MCF 10A (cell line): ENCODE data around the gene PDE1C. TPM values are rescaled to one million over a fixed set of nuclear protein-coding genes. Genes with fewer than 3 reads are reported as not detected.

Experiments
- BruUV-seq: library from RNA; stranded (reverse); fragments of 400-500 nt; replicated peaks from 2 replicates; lab custom pipeline; 2021; lab: Mats Ljungman, UMichigan
- CTCF ChIA-PET: fragments of 300-600 bp; sonication (Branson Sonifier 250); formaldehyde crosslinking; extraction: SDS; loops from one replicate; lab custom pipeline; 2021; ENCODE audit warnings: antibody characterized with exemption, inconsistent platforms; lab: Yijun Ruan, JAX
- POLR2A ChIA-PET: fragments of 300-600, 350-650 bp; sonication (Branson Sonifier 250); formaldehyde crosslinking; extraction: SDS; loops from one replicate; lab custom pipeline; 2020; ENCODE audit warnings: antibody characterized with exemption, inconsistent platforms; lab: Yijun Ruan, JAX
- DNase-seq: peaks from one replicate; pipeline ENCODE4 v3.0.0-alpha.2; 2018; ENCODE audit not compliant: unreplicated experiment
- H3K27ac Mint-ChIP-seq: one replicate; pipeline ENCODE4 v1.8.0; 2022; ENCODE audit warnings: mild to moderate bottlenecking, low read depth, mixed read lengths; ENCODE audit not compliant: unreplicated experiment
- H3K27me3 Mint-ChIP-seq: one replicate; pipeline ENCODE4 v1.8.0; 2022; ENCODE audit warnings: mixed read lengths; ENCODE audit not compliant: insufficient read depth, unreplicated experiment
- H3K36me3 Mint-ChIP-seq: one replicate; pipeline ENCODE4 v1.8.0; 2022; ENCODE audit warnings: mild to moderate bottlenecking, moderate library complexity, mixed read lengths; ENCODE audit not compliant: insufficient read depth, unreplicated experiment
- H3K4me1 Mint-ChIP-seq: one replicate; pipeline ENCODE4 v1.8.0; 2022; ENCODE audit warnings: mixed read lengths; ENCODE audit not compliant: insufficient read depth, unreplicated experiment
- H3K4me3 Mint-ChIP-seq: one replicate; pipeline ENCODE4 v1.8.0; 2022; ENCODE audit warnings: mild to moderate bottlenecking, moderate library complexity, mixed read lengths; ENCODE audit not compliant: unreplicated experiment
- H3K9me3 Mint-ChIP-seq: one replicate; pipeline ENCODE4 v1.8.0; 2022; ENCODE audit warnings: mixed read lengths; ENCODE audit not compliant: unreplicated experiment
- CTCF ChIP-seq: fragments of 200-600 bp; IDR thresholded peaks from one replicate; pipeline ENCODE4 v1.8.0; 2022; ENCODE audit warnings: antibody characterized with exemption, mild to moderate bottlenecking; ENCODE audit not compliant: unreplicated experiment
- intact Hi-C: fragments of 100-400 bp; cut with micrococcal nuclease; formaldehyde crosslinking; loops from 2 replicates; pipeline ENCODE4 v1.14.1; 2022
- total RNA-seq: library from RNA; stranded (reverse); gene quantifications from 2 replicates; pipeline ENCODE4 v1.2.3, GENCODE V29; 2022

The PDE1C gene
- total RNA-seq, 1 experiment from 2014 or later, result 0.14 TPM

- Mint-ChIP-seq H3K36me3 (no peaks in the 10 kb centered on the region), H3K4me3 (no peak overlapping the region), H3K27me3 (no peaks in the 10 kb centered on the region), H3K4me1 (no peaks in the 10 kb centered on the region), H3K27ac (no peak overlapping the region), H3K9me3 (no peaks in the 10 kb centered on the region)
- no peak for TF ChIP-seq CTCF
- ChIA-PET POLR2A (no interaction called here), CTCF (interaction anchor here (0.7 to 1.5 kb wide), 2 partner anchors 281 to 354 kb away, joined by 3 to 5 read pairs; no protein-coding TSS in a partner anchor)
- no TSS peak for BruUV-seq
- no peak for DNase-seq
- intact Hi-C loops, result no loop called here
These were observed 213.9 kb downstream of the PDE1C start for GRCh38 chr7:31856337-31856736.

DNA sequence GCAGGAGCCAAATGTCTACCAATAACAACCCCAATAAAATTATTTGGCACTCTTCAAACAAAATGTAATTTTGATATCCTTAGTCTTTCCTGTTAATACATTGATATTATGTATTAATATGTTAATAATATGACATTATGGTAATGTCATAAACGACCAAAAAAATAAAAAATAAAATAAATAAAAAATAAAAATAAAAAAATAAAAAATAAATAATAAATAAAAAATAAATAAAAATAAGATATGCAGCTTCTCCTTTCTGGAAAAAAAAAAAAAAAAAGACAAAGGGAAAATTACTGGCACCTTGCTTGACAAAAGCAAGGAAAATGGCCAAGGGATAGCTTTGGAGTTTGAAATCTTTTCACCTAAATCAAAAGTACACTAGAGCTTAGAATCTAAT lies 214.7 kb downstream of the PDE1C start:
- DNase-seq, result no peak
- Mint-ChIP-seq H3K27me3 (no peaks in the 10 kb centered on the region), H3K9me3 (no peaks in the 10 kb centered on the region), H3K36me3 (no peaks in the 10 kb centered on the region), H3K27ac (no peak overlapping the region), H3K4me3 (no peak overlapping the region), H3K4me1 (no peaks in the 10 kb centered on the region)
- ChIA-PET CTCF (no interaction called here), POLR2A (no interaction called here)
- intact Hi-C loops, result no loop called here
- no peak for TF ChIP-seq CTCF
- BruUV-seq, result no TSS peak

DNA sequence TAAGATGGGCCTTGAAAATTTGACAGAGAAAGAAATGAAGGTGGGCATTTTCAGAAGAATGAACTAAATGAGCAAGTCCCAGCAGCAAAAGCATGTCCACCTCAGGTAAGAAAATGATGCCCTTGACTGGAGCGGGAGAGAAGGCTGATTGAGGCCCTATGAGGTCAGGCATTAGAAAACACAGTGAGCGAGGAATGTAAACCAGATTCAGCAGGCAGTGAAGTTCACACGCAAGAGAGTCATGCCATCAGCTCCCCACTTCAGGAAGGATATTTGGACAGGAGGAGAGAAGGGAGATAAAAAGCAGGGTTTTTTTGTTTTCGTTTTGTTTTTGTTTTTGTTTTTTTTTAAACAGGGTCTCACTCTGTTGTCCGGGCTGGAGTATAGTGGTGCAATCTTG lies 216.8 kb downstream of the PDE1C start:
- Mint-ChIP-seq H3K4me3 (no peak overlapping the region), H3K9me3 (no peaks in the 10 kb centered on the region), H3K27me3 (no peaks in the 10 kb centered on the region), H3K27ac (no peak overlapping the region), H3K4me1 (no peaks in the 10 kb centered on the region), H3K36me3 (no peaks in the 10 kb centered on the region)
- DNase-seq, result no peak
- CTCF ChIA-PET, result no interaction called here
- no TSS peak for BruUV-seq
- intact Hi-C loops, result no loop called here
- TF ChIP-seq CTCF, result no peak
- POLR2A ChIA-PET, result no interaction called here

DNA sequence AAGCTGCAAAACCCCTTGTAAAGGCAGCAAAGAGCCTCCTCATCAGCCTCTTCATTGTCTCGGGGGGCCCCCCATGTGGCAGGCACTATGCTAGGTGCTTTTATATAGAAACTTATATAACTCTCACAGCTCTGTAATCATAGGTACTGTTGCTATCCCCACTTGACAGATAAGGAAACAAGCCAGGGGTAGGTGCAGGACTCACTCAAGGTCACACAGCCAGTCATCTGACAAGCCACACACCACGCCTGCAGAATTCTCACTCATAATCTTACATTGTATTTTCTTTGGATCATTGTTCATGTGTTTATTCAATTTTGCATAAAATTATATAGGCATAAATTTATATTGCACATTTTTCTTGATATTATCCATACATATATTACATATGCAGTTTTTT lies 217.7 kb downstream of the PDE1C start:
- no peaks in the 10 kb centered on the region for H3K9me3 Mint-ChIP-seq
- TF ChIP-seq CTCF, result no peak
- no peak for DNase-seq
- no peak overlapping the region for H3K4me3 Mint-ChIP-seq
- intact Hi-C loops, result no loop called here
- no peaks in the 10 kb centered on the region for H3K36me3 Mint-ChIP-seq
- H3K4me1 Mint-ChIP-seq, result no peaks in the 10 kb centered on the region
- BruUV-seq, result no TSS peak
- no peaks in the 10 kb centered on the region for H3K27me3 Mint-ChIP-seq
- no peak overlapping the region for H3K27ac Mint-ChIP-seq
- CTCF ChIA-PET, result no interaction called here
- POLR2A ChIA-PET, result no interaction called here
